A549 (cell line): ENCODE measurements around the gene TUBG2.
A peak's percentile ranks its signal among the peaks of the same experiment; 100 is the strongest.

Experiments
- HOXA7 ChIP-seq: fragments of 250-450 bp; sonication (Bioruptor Pico); IDR thresholded peaks from 2 replicates; pipeline ENCODE4 v1.5.0; 2020; ENCODE audit warnings: mild to moderate bottlenecking, moderate library complexity
- MAX ChIP-seq: IDR thresholded peaks from 2 replicates; pipeline ENCODE4 v1.6.1; 2012
- MYC ChIP-seq: IDR thresholded peaks from 2 replicates; pipeline ENCODE4 v1.6.1; 2012; ENCODE audit warnings: mild to moderate bottlenecking, inconsistent platforms, low read length, improper control_type of control experiment, borderline replicate concordance
- PHF8 ChIP-seq: fragments of 200-600 bp; sonication (generic); IDR thresholded peaks from 2 replicates; pipeline ENCODE4 v1.6.1; 2016; ENCODE audit warnings: low read depth, mild to moderate bottlenecking, antibody characterized with exemption, moderate library complexity, borderline replicate concordance
- POLR2A ChIP-seq: IDR thresholded peaks from 2 replicates; pipeline ENCODE4 v1.6.1; 2012; ENCODE audit warnings: mild to moderate bottlenecking, low read length
- RAD21 ChIP-seq, 2 experiments: fragments of >200 bp in 1 of 2; sonication (Bioruptor Twin) in 1 of 2; formaldehyde crosslinking in 1 of 2; IDR thresholded peaks in 1 of 2; conservative IDR thresholded peaks in 1 of 2; 2 replicates in 1 of 2; 3 replicates in 1 of 2; pipeline ENCODE4 v1.6.1; 2012 to 2018; ENCODE audit warnings: inconsistent platforms in 1 of 2
- RCOR1 ChIP-seq: fragments of 150-350 bp; IDR thresholded peaks from 2 replicates; pipeline ENCODE4 v1.6.1; 2014; ENCODE audit warnings: antibody characterized with exemption, low read length, low read depth
- TF ChIP-seq, protein P1 (sequence below): fragments of >200 bp; sonication (Bioruptor Twin); formaldehyde crosslinking; IDR thresholded peaks from 3 replicates; pipeline ENCODE4 v1.5.1; 2016

DNA sequence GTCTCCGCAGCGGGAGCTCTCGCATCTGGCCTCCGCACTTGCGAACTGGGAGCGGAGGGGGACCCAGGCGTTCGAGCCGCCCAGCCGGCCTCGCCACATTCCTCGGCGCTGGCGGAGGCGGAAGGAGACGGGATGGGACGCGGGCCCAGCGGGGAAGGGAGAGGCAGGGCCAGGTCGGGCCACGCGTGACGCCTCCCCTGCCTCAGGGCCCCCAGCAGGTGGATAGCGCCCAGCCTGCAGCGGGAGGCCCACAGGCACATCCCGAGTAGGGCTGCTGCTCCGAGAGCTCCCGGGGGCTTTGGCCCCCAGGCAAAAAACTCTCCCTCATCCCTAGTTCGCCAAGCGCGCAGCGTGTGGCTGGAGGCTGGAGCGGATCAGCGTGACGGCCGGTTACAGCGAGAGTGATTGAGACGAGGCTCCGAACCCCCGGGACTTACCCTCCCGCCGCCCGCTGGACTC, 16.9 kb downstream of the TUBG2 start:
- TF ChIP-seq, protein P1, sequence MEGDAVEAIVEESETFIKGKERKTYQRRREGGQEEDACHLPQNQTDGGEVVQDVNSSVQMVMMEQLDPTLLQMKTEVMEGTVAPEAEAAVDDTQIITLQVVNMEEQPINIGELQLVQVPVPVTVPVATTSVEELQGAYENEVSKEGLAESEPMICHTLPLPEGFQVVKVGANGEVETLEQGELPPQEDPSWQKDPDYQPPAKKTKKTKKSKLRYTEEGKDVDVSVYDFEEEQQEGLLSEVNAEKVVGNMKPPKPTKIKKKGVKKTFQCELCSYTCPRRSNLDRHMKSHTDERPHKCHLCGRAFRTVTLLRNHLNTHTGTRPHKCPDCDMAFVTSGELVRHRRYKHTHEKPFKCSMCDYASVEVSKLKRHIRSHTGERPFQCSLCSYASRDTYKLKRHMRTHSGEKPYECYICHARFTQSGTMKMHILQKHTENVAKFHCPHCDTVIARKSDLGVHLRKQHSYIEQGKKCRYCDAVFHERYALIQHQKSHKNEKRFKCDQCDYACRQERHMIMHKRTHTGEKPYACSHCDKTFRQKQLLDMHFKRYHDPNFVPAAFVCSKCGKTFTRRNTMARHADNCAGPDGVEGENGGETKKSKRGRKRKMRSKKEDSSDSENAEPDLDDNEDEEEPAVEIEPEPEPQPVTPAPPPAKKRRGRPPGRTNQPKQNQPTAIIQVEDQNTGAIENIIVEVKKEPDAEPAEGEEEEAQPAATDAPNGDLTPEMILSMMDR = no peak
- TF ChIP-seq POLR2A (0 out of 2 replicates have a peak, but pooled peaks have one; percentile 17), RCOR1 (no peak), MYC (0 out of 2 replicates have a peak, but pooled peaks have one; percentile 10), MAX (0 out of 2 replicates have a peak, but pooled peaks have one; percentile 16), PHF8 (no peak), RAD21 (conservative IDR thresholded peaks at IDR 0.05 in 1 of 2, IDR thresholded peaks at IDR 0.05 in 1 of 2) (no peak), HOXA7 (no peak)
